GM12878 (cell line): ENCODE data around the gene HYCC2. TPM values are rescaled to one million over a fixed set of nuclear protein-coding genes. Genes with fewer than 3 reads are reported as not detected.
A peak's percentile ranks its signal among the peaks of the same experiment; 100 is the strongest.

Experiments used
- ATAC-seq: fragments of 200-7000 bp; cut with Tn5 transposase; 3 replicates; pipeline ENCODE4 v1.9.1; 2020; ENCODE audit warnings: mild to moderate bottlenecking, moderate library complexity
- BruUV-seq: library from RNA; stranded (reverse); fragments of 400-500 nt; replicated peaks from 2 replicates; lab custom pipeline; 2021; lab: Mats Ljungman, UMichigan
- CTCF ChIA-PET: fragments of 300-600 bp; sonication (Branson Sonifier 250); formaldehyde crosslinking; extraction: SDS; loops from one replicate; lab custom pipeline; 2021; ENCODE audit warnings: inconsistent platforms; lab: Yijun Ruan, JAX
- POLR2A ChIA-PET: fragments of 350-600 bp; formaldehyde crosslinking; extraction: SDS; loops from one replicate; lab custom pipeline; 2021; ENCODE audit warnings: inconsistent platforms; lab: Charles Lee
- RAD21 ChIA-PET: fragments of 300-600 bp; sonication (Branson Sonifier 250); formaldehyde crosslinking; loops from one replicate; lab custom pipeline; 2023; ENCODE audit warnings: antibody characterized with exemption; ENCODE audit not compliant: unreplicated experiment; lab: Charles Lee
- SMC1A ChIA-PET: fragments of 300-600 bp; sonication (Branson Sonifier 250); formaldehyde crosslinking; loops from one replicate; lab custom pipeline; 2023; ENCODE audit not compliant: unreplicated experiment, uncharacterized antibody; lab: Charles Lee
- DNase-seq: peaks from one replicate; pipeline ENCODE4 v3.0.0-alpha.2; 2011; ENCODE audit warnings: low read depth, low spot score
- FAIRE-seq: peaks from 3 replicates; lab custom pipeline; 2011; peaks lifted over from hg19 to GRCh38; lab: Jason Lieb, UNC
- H2AFZ ChIP-seq: 2 replicates; pipeline ENCODE4 v1.6.0; 2011; ENCODE audit warnings: low read depth, low read length, control low read depth; ENCODE audit not compliant: control insufficient read depth
- H3K27ac ChIP-seq: 2 replicates; pipeline ENCODE4 v1.5.1; 2011; ENCODE audit warnings: control low read depth; ENCODE audit not compliant: control insufficient read depth, insufficient read depth
- H3K27me3 ChIP-seq, 2 experiments: replicated peaks in 1 of 2; 2 replicates each; pipeline versions ENCODE4 v1.6.0 to v1.6.1; 2011; ENCODE audit warnings: low read length in 1 of 2; ENCODE audit not compliant: control insufficient read depth in 2 of 2, insufficient read depth in 2 of 2
- H3K36me3 ChIP-seq, 2 experiments: 2 replicates each; pipeline ENCODE4 v1.5.1; 2011; ENCODE audit warnings: low read length in 1 of 2; ENCODE audit not compliant: control insufficient read depth in 2 of 2, insufficient read depth in 2 of 2
- H3K4me1 ChIP-seq: 2 replicates; pipeline ENCODE4 v1.6.1; 2011; ENCODE audit warnings: mild to moderate bottlenecking, low read length, moderate library complexity, mixed read lengths; ENCODE audit not compliant: control insufficient read depth, insufficient read depth
- H3K4me2 ChIP-seq: 2 replicates; pipeline ENCODE4 v1.6.0; 2011; ENCODE audit warnings: control low read depth; ENCODE audit not compliant: control insufficient read depth, insufficient read depth
- H3K4me3 ChIP-seq: fragments of 200-600 bp; sonication (generic); 2 replicates; pipeline ENCODE4 v1.5.1; 2016
- H3K79me2 ChIP-seq: 2 replicates; pipeline ENCODE4 v1.6.0; 2011; ENCODE audit warnings: low read length; ENCODE audit not compliant: control insufficient read depth, insufficient read depth
- H3K9ac ChIP-seq: 2 replicates; pipeline ENCODE4 v1.8.0; 2011; ENCODE audit warnings: low read length, control low read depth, mixed read lengths; ENCODE audit not compliant: control insufficient read depth, insufficient read depth
- H3K9me3 ChIP-seq: replicated peaks from 3 replicates; pipeline ENCODE4 v1.5.1; 2011; ENCODE audit warnings: mild to moderate bottlenecking, low read length; ENCODE audit not compliant: control insufficient read depth, insufficient read depth
- H4K20me1 ChIP-seq: 2 replicates; pipeline ENCODE4 v1.6.0; 2011; ENCODE audit not compliant: control insufficient read depth, insufficient read depth
- CEBPB ChIP-seq, 2 experiments: fragments of 150-350 bp in 1 of 2; IDR thresholded peaks; 2 replicates each; pipeline ENCODE4 v1.6.1; 2012 to 2014; ENCODE audit warnings: low read depth in 2 of 2, low read length in 2 of 2, borderline replicate concordance in 1 of 2, inconsistent platforms in 1 of 2
- CREB1 ChIP-seq: IDR thresholded peaks from 2 replicates; pipeline ENCODE4 v1.6.1; 2012; ENCODE audit warnings: low read depth, mild to moderate bottlenecking, inconsistent platforms
- DPF2 ChIP-seq: fragments of 450-650 bp; IDR thresholded peaks from 2 replicates; pipeline ENCODE4 v1.6.1; 2017; ENCODE audit warnings: mild to moderate bottlenecking
- EED ChIP-seq: sonication (generic); IDR thresholded peaks from 2 replicates; pipeline ENCODE4 v1.6.1; 2016; ENCODE audit warnings: antibody characterized with exemption, low read depth
- LARP7 ChIP-seq: fragments of 450-650 bp; IDR thresholded peaks from 2 replicates; pipeline ENCODE4 v1.6.1; 2017; ENCODE audit warnings: mild to moderate bottlenecking
- MEF2B ChIP-seq: fragments of 450-650 bp; IDR thresholded peaks from 2 replicates; pipeline ENCODE4 v1.6.1; 2018; ENCODE audit warnings: mild to moderate bottlenecking, moderate library complexity; ENCODE audit not compliant: partially characterized antibody, poor library complexity, severe bottlenecking
- MYC ChIP-seq: IDR thresholded peaks from 2 replicates; pipeline ENCODE4 v1.6.1; 2011; ENCODE audit warnings: mild to moderate bottlenecking, low read length, moderate library complexity, inconsistent platforms; ENCODE audit not compliant: insufficient read depth, insufficient replicate concordance, insufficient read length, severe bottlenecking
- RAD51 ChIP-seq: fragments of 450-650 bp; IDR thresholded peaks from 2 replicates; pipeline ENCODE4 v1.6.1; 2016; ENCODE audit warnings: moderate library complexity, mild to moderate bottlenecking, inconsistent platforms
- RCOR1 ChIP-seq: conservative IDR thresholded peaks from 2 replicates; pipeline ENCODE4 v1.6.1; 2012; ENCODE audit warnings: low read depth, low read length, improper control_type of control experiment
- SREBF1 ChIP-seq: IDR thresholded peaks from 2 replicates; pipeline ENCODE4 v1.6.1; 2012; ENCODE audit warnings: mild to moderate bottlenecking, low read length
- STAT1 ChIP-seq: fragments of 450-650 bp; conservative IDR thresholded peaks from 2 replicates; pipeline ENCODE4 v1.6.1; 2014; ENCODE audit warnings: antibody characterized with exemption, mild to moderate bottlenecking
- SUZ12 ChIP-seq: fragments of 200-600 bp; sonication (generic); IDR thresholded peaks from one replicate; pipeline ENCODE4 v1.6.1; 2018; ENCODE audit warnings: antibody characterized with exemption, mild to moderate bottlenecking; ENCODE audit not compliant: unreplicated experiment
- YBX1 ChIP-seq: fragments of 450-650 bp; IDR thresholded peaks from 2 replicates; pipeline ENCODE4 v1.6.1; 2016; ENCODE audit warnings: antibody characterized with exemption
- ZBED1 ChIP-seq: IDR thresholded peaks from 2 replicates; pipeline ENCODE4 v1.6.1; 2016; ENCODE audit warnings: borderline replicate concordance
- in situ Hi-C: fragments of 300-500 bp; cut with MboI; formaldehyde crosslinking; loops from 9 replicates; pipeline ENCODE4 v1.14.3; 2018; ENCODE audit warnings: mixed read lengths
- intact Hi-C: fragments of 100-400 bp; cut with micrococcal nuclease; formaldehyde crosslinking; loops from one replicate; pipeline ENCODE4 v1.14.2; 2022; ENCODE audit not compliant: unreplicated experiment
- polyA plus RNA-seq, 11 experiments: library from polyadenylated mRNA; depleted of rRNA in 4 of 11; unstranded in 6 of 11; stranded (reverse) in 5 of 11; fragments of >200 nt; fragmentation: Nextera tagmentation in 4 of 11; fragmentation: Illumina TruSeq in 1 of 11; extraction: Ambion mirVana in 4 of 11; extraction: Trizol in 1 of 11; gene quantifications; 1 replicate in 1 of 11; 2 replicates in 10 of 11; pipeline versions ENCODE4 v1.2.1 to v1.2.3, GENCODE V29; 2011 to 2016; ENCODE audit warnings: inconsistent platforms in 2 of 11, missing spikeins in 2 of 11, low read depth in 1 of 11
- total RNA-seq, 4 experiments: library from RNA; depleted of rRNA in 3 of 4; stranded (reverse); fragments of >200 nt in 3 of 4; fragmentation: Illumina TruSeq in 1 of 4; extraction: Trizol in 1 of 4; gene quantifications; 2 replicates each; pipeline versions ENCODE4 v1.2.1 to v1.2.3, GENCODE V29; 2013 to 2021
- TF ChIP-seq, protein P1 (sequence below): IDR thresholded peaks from 2 replicates; pipeline ENCODE4 v1.6.1; 2011; ENCODE audit warnings: borderline replicate concordance, low read depth, mild to moderate bottlenecking, moderate library complexity, mixed read lengths, low read length; ENCODE audit not compliant: insufficient read depth; ENCODE audit errors: extremely low read length
- TF ChIP-seq, protein P2 (sequence below), 3 experiments: IDR thresholded peaks in 2 of 3; conservative IDR thresholded peaks in 1 of 3; 2 replicates each; pipeline ENCODE4 v1.5.1; 2011; ENCODE audit warnings: low read depth in 3 of 3, low read length in 3 of 3, mild to moderate bottlenecking in 3 of 3, control low read depth in 2 of 3, moderate library complexity in 2 of 3, inconsistent platforms in 1 of 3, mixed read lengths in 1 of 3; ENCODE audit not compliant: control insufficient read depth in 2 of 3, insufficient read depth in 1 of 3; ENCODE audit errors: extremely low read depth in 1 of 3

The HYCC2 gene
- total and polyA plus RNA-seq, 10 of the 15 experiments (the other 5 are each of a cell fraction or from before 2014, with no cell fraction given) = 3.4 to 17.4 (median 8.0) TPM

DNA sequence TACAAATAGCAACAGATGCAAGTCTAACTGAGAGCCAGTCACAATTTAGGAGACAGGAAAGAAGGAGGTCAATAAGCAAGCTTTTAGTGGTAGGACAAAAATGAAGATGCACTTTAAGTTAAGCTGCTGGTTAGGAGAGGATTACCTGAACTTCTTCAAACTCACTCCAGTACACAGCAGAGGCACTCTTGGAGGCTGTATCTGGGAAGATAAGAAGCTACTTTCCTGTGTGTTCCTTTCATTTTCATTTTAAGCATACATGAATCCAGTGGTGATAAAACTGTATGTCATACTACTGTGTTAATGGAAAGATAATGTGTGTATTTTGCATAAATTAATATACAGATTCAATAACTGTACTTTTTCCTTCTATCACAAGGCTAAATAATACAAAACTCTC is 49.6 kb downstream of the HYCC2 start:
- DNase-seq (no peak), ATAC-seq (peak; percentile 48; the same call in 2 of the 3 replicates), FAIRE-seq (no peak)
- ChIA-PET CTCF (interaction anchor here (1.0 to 1.4 kb wide), 5 partner anchors 10 to 61 kb away, joined by 3 to 4 read pairs (median 4); no protein-coding TSS in a partner anchor), RAD21 (interaction anchor here (1.2 kb wide), 1 partner anchor 100 kb away, joined by 3 read pairs; no protein-coding TSS in a partner anchor), POLR2A (no interaction called here), SMC1A (interaction anchor here (1.3 to 1.8 kb wide), 3 partner anchors 10 to 43 kb away, joined by 4 to 6 read pairs (median 4); no protein-coding TSS in a partner anchor)
- TF ChIP-seq SREBF1 (no peak), SUZ12 (no peak), RAD51 (no peak), DPF2 (no peak), RCOR1 (no peak), MYC (no peak), CREB1 (no peak), MEF2B (no peak), LARP7 (no peak), EED (no peak), ZBED1 (no peak), YBX1 (no peak), CEBPB (IDR thresholded peaks at IDR 0.05; ENCODE audit: borderline replicate concordance in 1 of 2, low read depth in 2 of 2, low read length in 2 of 2) (no peak), STAT1 (no peak)
- TF ChIP-seq, protein P1, sequence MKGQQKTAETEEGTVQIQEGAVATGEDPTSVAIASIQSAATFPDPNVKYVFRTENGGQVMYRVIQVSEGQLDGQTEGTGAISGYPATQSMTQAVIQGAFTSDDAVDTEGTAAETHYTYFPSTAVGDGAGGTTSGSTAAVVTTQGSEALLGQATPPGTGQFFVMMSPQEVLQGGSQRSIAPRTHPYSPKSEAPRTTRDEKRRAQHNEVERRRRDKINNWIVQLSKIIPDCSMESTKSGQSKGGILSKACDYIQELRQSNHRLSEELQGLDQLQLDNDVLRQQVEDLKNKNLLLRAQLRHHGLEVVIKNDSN = no peak
- TF ChIP-seq, protein P2, sequence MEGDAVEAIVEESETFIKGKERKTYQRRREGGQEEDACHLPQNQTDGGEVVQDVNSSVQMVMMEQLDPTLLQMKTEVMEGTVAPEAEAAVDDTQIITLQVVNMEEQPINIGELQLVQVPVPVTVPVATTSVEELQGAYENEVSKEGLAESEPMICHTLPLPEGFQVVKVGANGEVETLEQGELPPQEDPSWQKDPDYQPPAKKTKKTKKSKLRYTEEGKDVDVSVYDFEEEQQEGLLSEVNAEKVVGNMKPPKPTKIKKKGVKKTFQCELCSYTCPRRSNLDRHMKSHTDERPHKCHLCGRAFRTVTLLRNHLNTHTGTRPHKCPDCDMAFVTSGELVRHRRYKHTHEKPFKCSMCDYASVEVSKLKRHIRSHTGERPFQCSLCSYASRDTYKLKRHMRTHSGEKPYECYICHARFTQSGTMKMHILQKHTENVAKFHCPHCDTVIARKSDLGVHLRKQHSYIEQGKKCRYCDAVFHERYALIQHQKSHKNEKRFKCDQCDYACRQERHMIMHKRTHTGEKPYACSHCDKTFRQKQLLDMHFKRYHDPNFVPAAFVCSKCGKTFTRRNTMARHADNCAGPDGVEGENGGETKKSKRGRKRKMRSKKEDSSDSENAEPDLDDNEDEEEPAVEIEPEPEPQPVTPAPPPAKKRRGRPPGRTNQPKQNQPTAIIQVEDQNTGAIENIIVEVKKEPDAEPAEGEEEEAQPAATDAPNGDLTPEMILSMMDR (IDR thresholded peaks at IDR 0.05 in 2 of 3, conservative IDR thresholded peaks at IDR 0.05 in 1 of 3; ENCODE audit: control insufficient read depth in 2 of 3, extremely low read depth in 1 of 3, insufficient read depth in 1 of 3, low read depth in 3 of 3, low read length in 3 of 3) = no peak
- Histone ChIP-seq H3K4me2 (no peak overlapping the region), H3K4me1 (no peaks in the 10 kb centered on the region), H3K27ac (no peak overlapping the region), H3K4me3 (no peak overlapping the region), H3K9me3 (no peaks in the 10 kb centered on the region; the same call in 2 of the 3 replicates), H3K79me2 (peaks cover 3% of the 10 kb centered on the region; the same call in 1 of the 2 replicates), H3K9ac (no peak overlapping the region), H3K27me3 (no peaks in the 10 kb centered on the region), H2AFZ (no peak overlapping the region), H3K36me3 (peaks cover 2 to 3% of the 10 kb centered on the region in 2 experiments; a peak in 3 of 4 replicates), H4K20me1 (no peaks in the 10 kb centered on the region)
- intact Hi-C loops (no loop called here), in situ Hi-C loops (no loop called here)
- no TSS peak for BruUV-seq
